IMR-90 (cell line): Measurements from ENCODE around the gene TLDC2. TPM values are rescaled to one million over a fixed set of nuclear protein-coding genes. Genes with fewer than 3 reads are reported as not detected.

Experiments
- ATAC-seq: fragments of 200-7000 bp; cut with Tn5 transposase; 2 replicates; pipeline ENCODE4 v1.9.1; 2020; ENCODE audit warnings: low read depth, mild to moderate bottlenecking, moderate library complexity
- BruUV-seq: library from RNA; stranded (reverse); fragments of 400-500 nt; replicated peaks from 2 replicates; lab custom pipeline; 2021; lab: Mats Ljungman, UMichigan
- CTCF ChIA-PET: fragments of 300-600 bp; formaldehyde crosslinking; extraction: SDS; loops from one replicate; lab custom pipeline; 2021; ENCODE audit warnings: antibody characterized with exemption; lab: Yijun Ruan, JAX
- POLR2A ChIA-PET: fragments of 300-600 bp; sonication (Branson Sonifier 250); formaldehyde crosslinking; loops from one replicate; lab custom pipeline; 2022; ENCODE audit warnings: antibody characterized with exemption; ENCODE audit not compliant: unreplicated experiment; lab: Charles Lee
- DNase-seq: peaks from one replicate; pipeline ENCODE4 v3.0.0; 2013
- H2AFZ ChIP-seq: replicated peaks from 2 replicates; pipeline ENCODE3; 2013; ENCODE audit warnings: low read length, mild to moderate bottlenecking; ENCODE audit not compliant: poor library complexity
- H2AK5ac ChIP-seq: 2 replicates; pipeline ENCODE4 v1.6.1; 2013; ENCODE audit warnings: low read depth, low read length, inconsistent platforms
- H2AK9ac ChIP-seq: replicated peaks from 2 replicates; pipeline ENCODE3; 2013; ENCODE audit warnings: mild to moderate bottlenecking, low read depth, low read length, moderate library complexity; ENCODE audit not compliant: poor library complexity
- H2BK120ac ChIP-seq: 2 replicates; pipeline ENCODE4 v1.6.1; 2013; ENCODE audit warnings: low read depth, low read length, inconsistent platforms
- H2BK15ac ChIP-seq: 3 replicates; pipeline ENCODE4 v1.6.1; 2013; ENCODE audit warnings: low read depth, low read length, inconsistent platforms
- H2BK20ac ChIP-seq: 2 replicates; pipeline ENCODE4 v1.6.1; 2013; ENCODE audit warnings: low read depth, mild to moderate bottlenecking, inconsistent platforms, low read length, moderate library complexity
- H2BK5ac ChIP-seq: 2 replicates; pipeline ENCODE4 v1.6.1; 2013; ENCODE audit warnings: mild to moderate bottlenecking, low read depth, low read length, inconsistent platforms; ENCODE audit not compliant: poor library complexity, severe bottlenecking
- H3K14ac ChIP-seq: replicated peaks from 2 replicates; pipeline ENCODE4 v1.6.1; 2013; ENCODE audit warnings: low read depth, low read length, inconsistent platforms
- H3K18ac ChIP-seq: 2 replicates; pipeline ENCODE4 v1.6.1; 2013; ENCODE audit warnings: low read depth, low read length, control low read depth
- H3K23ac ChIP-seq: 2 replicates; pipeline ENCODE4 v1.6.1; 2013; ENCODE audit warnings: low read depth, low read length, inconsistent platforms
- H3K27ac ChIP-seq: 2 replicates; pipeline ENCODE4 v1.5.1; 2013; ENCODE audit warnings: mild to moderate bottlenecking, control low read depth, low read length; ENCODE audit not compliant: insufficient read depth
- H3K27me3 ChIP-seq: 2 replicates; pipeline ENCODE4 v1.6.1; 2013; ENCODE audit warnings: low read length; ENCODE audit not compliant: control insufficient read depth, insufficient read depth
- H3K36me3 ChIP-seq: 2 replicates; pipeline ENCODE4 v1.6.1; 2013; ENCODE audit warnings: low read length, mixed read lengths; ENCODE audit not compliant: control insufficient read depth, insufficient read depth
- H3K4ac ChIP-seq: 2 replicates; pipeline ENCODE4 v1.6.1; 2013; ENCODE audit warnings: low read depth, low read length, inconsistent platforms
- H3K4me1 ChIP-seq: 2 replicates; pipeline ENCODE4 v1.6.1; 2013; ENCODE audit warnings: low read length, mixed read lengths; ENCODE audit not compliant: control insufficient read depth, insufficient read depth
- H3K4me2 ChIP-seq: 2 replicates; pipeline ENCODE4 v1.6.1; 2013; ENCODE audit warnings: low read depth, mild to moderate bottlenecking, control low read depth, low read length, moderate library complexity
- H3K4me3 ChIP-seq: 2 replicates; pipeline ENCODE4 v1.5.1; 2013; ENCODE audit warnings: low read depth, mild to moderate bottlenecking, control low read depth, low read length, moderate library complexity; ENCODE audit not compliant: insufficient read depth
- H3K56ac ChIP-seq: 2 replicates; pipeline ENCODE4 v1.6.1; 2013; ENCODE audit warnings: low read length, inconsistent platforms; ENCODE audit not compliant: insufficient read depth; ENCODE audit errors: extremely low read depth
- H3K79me1 ChIP-seq, 2 experiments: 2 replicates each; pipeline ENCODE4 v1.6.1; 2013; ENCODE audit warnings: low read length in 2 of 2, inconsistent platforms in 1 of 2, low read depth in 1 of 2
- H3K9ac ChIP-seq: 2 replicates; pipeline ENCODE4 v1.6.1; 2013; ENCODE audit warnings: low read depth, low read length, control low read depth
- H3K9me1 ChIP-seq: 2 replicates; pipeline ENCODE4 v1.6.1; 2013; ENCODE audit warnings: low read length, inconsistent platforms; ENCODE audit not compliant: insufficient read depth
- H3K9me3 ChIP-seq: 2 replicates; pipeline ENCODE4 v1.6.1; 2013; ENCODE audit warnings: low read length; ENCODE audit not compliant: control insufficient read depth, insufficient read depth
- H4K20me1 ChIP-seq: 2 replicates; pipeline ENCODE4 v1.6.1; 2013; ENCODE audit warnings: low read length, inconsistent platforms; ENCODE audit not compliant: insufficient read depth
- H4K5ac ChIP-seq: 2 replicates; pipeline ENCODE4 v1.6.1; 2013; ENCODE audit warnings: mild to moderate bottlenecking, low read depth, low read length, control low read depth
- H4K8ac ChIP-seq, 2 experiments: 2 replicates each; pipeline ENCODE4 v1.6.1; 2013; ENCODE audit warnings: low read depth in 2 of 2, low read length in 2 of 2, control low read depth in 1 of 2, inconsistent platforms in 1 of 2
- H4K91ac ChIP-seq: 2 replicates; pipeline ENCODE4 v1.6.1; 2013; ENCODE audit warnings: low read depth, low read length, inconsistent platforms; ENCODE audit not compliant: insufficient read depth
- BHLHE40 ChIP-seq: fragments of 150-350 bp; IDR thresholded peaks from 2 replicates; pipeline ENCODE4 v1.6.1; 2016; ENCODE audit warnings: mild to moderate bottlenecking, low read depth, low read length
- CEBPB ChIP-seq: IDR thresholded peaks from 2 replicates; pipeline ENCODE4 v1.6.1; 2012; ENCODE audit warnings: low read depth, low read length, improper control_type of control experiment
- CHD1 ChIP-seq: IDR thresholded peaks from 2 replicates; pipeline ENCODE4 v1.6.1; 2012; ENCODE audit warnings: low read depth, low read length, improper control_type of control experiment
- MAFK ChIP-seq: IDR thresholded peaks from 2 replicates; pipeline ENCODE4 v1.6.1; 2012; ENCODE audit warnings: low read depth, low read length, improper control_type of control experiment
- MAZ ChIP-seq: IDR thresholded peaks from 2 replicates; pipeline ENCODE4 v1.6.1; 2012; ENCODE audit warnings: low read depth, mild to moderate bottlenecking, low read length, improper control_type of control experiment, moderate library complexity, borderline replicate concordance
- NFE2L2 ChIP-seq: fragments of 150-350 bp; IDR thresholded peaks from 2 replicates; pipeline ENCODE4 v1.6.1; 2016; ENCODE audit warnings: low read depth, mild to moderate bottlenecking, low read length
- POLR2A ChIP-seq: IDR thresholded peaks from 2 replicates; pipeline ENCODE4 v1.6.1; 2012; ENCODE audit warnings: mild to moderate bottlenecking, low read depth, low read length
- RAD21 ChIP-seq: IDR thresholded peaks from 2 replicates; pipeline ENCODE4 v1.6.1; 2012; ENCODE audit warnings: low read length, improper control_type of control experiment
- RCOR1 ChIP-seq: IDR thresholded peaks from 2 replicates; pipeline ENCODE4 v1.6.1; 2012; ENCODE audit warnings: mild to moderate bottlenecking, low read length, improper control_type of control experiment; ENCODE audit not compliant: insufficient replicate concordance
- WGBS, 2 experiments: methylation state at CpG; one replicate each; pipeline versions ENCODE4 v1.1.5 to v1.1.7; 2013; ENCODE audit warnings: missing lambda C conversion rate in 2 of 2; ENCODE audit not compliant: insufficient read length in 1 of 2; ENCODE audit errors: extremely low coverage in 2 of 2; 5-methylcytosine and 5-hydroxymethylcytosine counted together
- dilution Hi-C: fragments of 300-500 bp; cut with HindIII; formaldehyde crosslinking; loops from one replicate; pipeline ENCODE4 v1.14.3; 2018; ENCODE audit warnings: low sequenced_read_pairs; ENCODE audit not compliant: unreplicated experiment
- in situ Hi-C: fragments of 300-500 bp; cut with MboI; formaldehyde crosslinking; loops from 3 replicates; pipeline ENCODE4 v1.14.3; 2019; ENCODE audit warnings: low sequenced_read_pairs, inconsistent platforms, mixed read lengths
- intact Hi-C: fragments of 100-400 bp; cut with micrococcal nuclease; formaldehyde crosslinking; loops from 2 replicates; pipeline ENCODE4 v1.10.0; 2022
- polyA plus RNA-seq, 3 experiments: library from polyadenylated mRNA; depleted of rRNA; stranded (reverse); fragments of >200 nt; gene quantifications; 2 replicates each; pipeline ENCODE4 v1.2.3, GENCODE V29; 2012; ENCODE audit warnings: low replicate concordance in 1 of 3
- total RNA-seq: library from RNA; depleted of rRNA; stranded (reverse); fragments of >200 nt; gene quantifications from 2 replicates; pipeline ENCODE4 v1.2.3, GENCODE V29; 2012
- TF ChIP-seq, protein P1 (sequence below): fragments of 150-350 bp; IDR thresholded peaks from 2 replicates; pipeline ENCODE4 v1.6.1; 2017; ENCODE audit warnings: mild to moderate bottlenecking, antibody characterized with exemption, low read length, low read depth
- TF ChIP-seq, protein P2 (sequence below): fragments of 150-350 bp; IDR thresholded peaks from 2 replicates; pipeline ENCODE4 v1.6.1; 2016; ENCODE audit warnings: low read depth, mild to moderate bottlenecking, low read length, moderate library complexity, borderline replicate concordance

Gene TLDC2
- total and polyA plus RNA-seq, 2 of the 4 experiments (the other 2 are of a cell fraction), result 0.18 to 0.19 TPM

DNA sequence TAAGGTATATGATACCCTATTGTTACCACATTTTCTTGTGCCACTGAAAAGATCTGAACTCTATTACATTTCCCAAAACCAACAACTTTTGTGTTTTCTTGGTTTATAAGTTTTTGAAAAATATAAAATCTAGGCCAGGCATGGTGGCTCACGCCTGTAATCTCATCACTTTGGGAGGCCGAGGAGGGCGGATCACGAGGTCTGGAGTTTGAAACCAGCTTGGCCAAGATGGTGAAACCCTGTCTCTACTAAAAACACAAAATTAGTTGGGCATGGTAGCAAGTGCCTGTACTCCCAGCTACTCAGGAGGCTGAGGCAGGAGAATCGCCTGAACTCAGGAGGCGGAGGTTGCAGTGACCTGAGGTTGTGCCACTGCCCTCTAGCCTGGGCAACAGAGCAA, 41.3 kb downstream of the TLDC2 start:
- Histone ChIP-seq H3K36me3 (no peaks in the 10 kb centered on the region), H2AK5ac (no peak overlapping the region), H3K9ac (no peak overlapping the region), H3K79me1 (no peaks in the 10 kb centered on the region), H3K14ac (no peak overlapping the region), H3K9me1 (no peaks in the 10 kb centered on the region), H3K4me1 (no peaks in the 10 kb centered on the region), H4K20me1 (no peaks in the 10 kb centered on the region), H3K27me3 (no peaks in the 10 kb centered on the region), H3K27ac (no peak overlapping the region), H4K8ac (no peak overlapping the region), H3K4ac (no peak overlapping the region), H2BK5ac (no peak overlapping the region), H4K5ac (no peak overlapping the region), H3K9me3 (no peaks in the 10 kb centered on the region), H3K23ac (no peak overlapping the region), H2AFZ (no peak overlapping the region), H2BK120ac (no peak overlapping the region), H2BK20ac (no peak overlapping the region), H2AK9ac (no peak overlapping the region), H3K56ac (no peak overlapping the region), H2BK15ac (no peak overlapping the region), H3K4me2 (no peak overlapping the region), H4K91ac (no peak overlapping the region), H3K18ac (no peak overlapping the region), H3K4me3 (no peak overlapping the region)
- ChIA-PET CTCF (interaction anchor here (0.6 to 0.7 kb wide), 2 partner anchors 10 to 15 kb away, joined by 3 to 5 read pairs; no protein-coding TSS in a partner anchor), POLR2A (interaction anchor here (0.7 kb wide), 1 partner anchor 111 kb away, joined by 3 read pairs; no protein-coding TSS in a partner anchor)
- DNase-seq (no peak), ATAC-seq (no peak)
- BruUV-seq, result no TSS peak
- in situ Hi-C loops (loop anchor here (25.0 kb wide), 1 partner anchor 705 kb away; no protein-coding TSS in a partner anchor), dilution Hi-C loops (no loop called here), intact Hi-C loops (no loop called here)
- no peak for TF ChIP-seq NFE2L2
- TF ChIP-seq BHLHE40, result no peak
- TF ChIP-seq CHD1, result no peak
- TF ChIP-seq POLR2A, result no peak
- TF ChIP-seq, protein P1, sequence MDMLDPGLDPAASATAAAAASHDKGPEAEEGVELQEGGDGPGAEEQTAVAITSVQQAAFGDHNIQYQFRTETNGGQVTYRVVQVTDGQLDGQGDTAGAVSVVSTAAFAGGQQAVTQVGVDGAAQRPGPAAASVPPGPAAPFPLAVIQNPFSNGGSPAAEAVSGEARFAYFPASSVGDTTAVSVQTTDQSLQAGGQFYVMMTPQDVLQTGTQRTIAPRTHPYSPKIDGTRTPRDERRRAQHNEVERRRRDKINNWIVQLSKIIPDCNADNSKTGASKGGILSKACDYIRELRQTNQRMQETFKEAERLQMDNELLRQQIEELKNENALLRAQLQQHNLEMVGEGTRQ, result no peak
- TF ChIP-seq, protein P2, sequence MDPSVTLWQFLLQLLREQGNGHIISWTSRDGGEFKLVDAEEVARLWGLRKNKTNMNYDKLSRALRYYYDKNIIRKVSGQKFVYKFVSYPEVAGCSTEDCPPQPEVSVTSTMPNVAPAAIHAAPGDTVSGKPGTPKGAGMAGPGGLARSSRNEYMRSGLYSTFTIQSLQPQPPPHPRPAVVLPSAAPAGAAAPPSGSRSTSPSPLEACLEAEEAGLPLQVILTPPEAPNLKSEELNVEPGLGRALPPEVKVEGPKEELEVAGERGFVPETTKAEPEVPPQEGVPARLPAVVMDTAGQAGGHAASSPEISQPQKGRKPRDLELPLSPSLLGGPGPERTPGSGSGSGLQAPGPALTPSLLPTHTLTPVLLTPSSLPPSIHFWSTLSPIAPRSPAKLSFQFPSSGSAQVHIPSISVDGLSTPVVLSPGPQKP, result no peak
- no peak for TF ChIP-seq RAD21
- TF ChIP-seq MAZ, result no peak
- no peak for TF ChIP-seq MAFK
- no peak for TF ChIP-seq RCOR1
- TF ChIP-seq CEBPB, result no peak
- no CpG with 5 or more reads among the region's 6 CpGs for WGBS, 2 experiments
